OCI-LY3 (cell line): ENCODE data around the gene DNAJC1.

Source experiments
- EZH2phosphoT487 ChIP-seq: fragments of 200-600 bp; shearing (Covaris generic); IDR thresholded peaks from 2 replicates; pipeline ENCODE4 v1.6.1; 2018; ENCODE audit warnings: antibody characterized with exemption, mixed run types, low read depth
- TF ChIP-seq, protein P1 (sequence below): fragments of 200-600, 300-600 bp; sonication (generic); IDR thresholded peaks from 2 replicates; pipeline ENCODE4 v1.5.1; 2014; ENCODE audit warnings: antibody characterized with exemption, low read length, low read depth

- TF ChIP-seq, protein P1, sequence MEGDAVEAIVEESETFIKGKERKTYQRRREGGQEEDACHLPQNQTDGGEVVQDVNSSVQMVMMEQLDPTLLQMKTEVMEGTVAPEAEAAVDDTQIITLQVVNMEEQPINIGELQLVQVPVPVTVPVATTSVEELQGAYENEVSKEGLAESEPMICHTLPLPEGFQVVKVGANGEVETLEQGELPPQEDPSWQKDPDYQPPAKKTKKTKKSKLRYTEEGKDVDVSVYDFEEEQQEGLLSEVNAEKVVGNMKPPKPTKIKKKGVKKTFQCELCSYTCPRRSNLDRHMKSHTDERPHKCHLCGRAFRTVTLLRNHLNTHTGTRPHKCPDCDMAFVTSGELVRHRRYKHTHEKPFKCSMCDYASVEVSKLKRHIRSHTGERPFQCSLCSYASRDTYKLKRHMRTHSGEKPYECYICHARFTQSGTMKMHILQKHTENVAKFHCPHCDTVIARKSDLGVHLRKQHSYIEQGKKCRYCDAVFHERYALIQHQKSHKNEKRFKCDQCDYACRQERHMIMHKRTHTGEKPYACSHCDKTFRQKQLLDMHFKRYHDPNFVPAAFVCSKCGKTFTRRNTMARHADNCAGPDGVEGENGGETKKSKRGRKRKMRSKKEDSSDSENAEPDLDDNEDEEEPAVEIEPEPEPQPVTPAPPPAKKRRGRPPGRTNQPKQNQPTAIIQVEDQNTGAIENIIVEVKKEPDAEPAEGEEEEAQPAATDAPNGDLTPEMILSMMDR: peak; percentile 66
- TF ChIP-seq EZH2phosphoT487: no peak
These were observed 271.3 kb downstream of the DNAJC1 start for GRCh38 chr10:21732067-21732772.
